Endothelial cell of umbilical vein (primary cell): ENCODE results near the gene BCL2. TPM values are rescaled to one million over a fixed set of nuclear protein-coding genes. Genes with fewer than 3 reads are reported as not detected.

Experiments
- BruUV-seq: library from RNA; stranded (reverse); fragments of 400-500 nt; replicated peaks from 2 replicates; lab custom pipeline; 2021; lab: Mats Ljungman, UMichigan
- CTCF ChIA-PET: fragments of 300-600, 350-600 bp; sonication (Branson Sonifier 250); formaldehyde crosslinking; loops from one replicate; lab custom pipeline; 2021; ENCODE audit warnings: antibody characterized with exemption, inconsistent platforms; lab: Charles Lee
- POLR2A ChIA-PET: fragments of 300-600, 350-600 bp; sonication (Branson Sonifier 250); formaldehyde crosslinking; loops from one replicate; lab custom pipeline; 2021; ENCODE audit warnings: antibody characterized with exemption, inconsistent platforms; lab: Charles Lee
- DNase-seq: peaks from one replicate; pipeline ENCODE4 v3.0.0-alpha.2; 2011; ENCODE audit warnings: low read depth, low spot score
- FAIRE-seq: peaks from 2 replicates; lab custom pipeline; 2011; peaks lifted over from hg19 to GRCh38; lab: Jason Lieb, UNC
- H2AFZ ChIP-seq: 2 replicates; pipeline ENCODE4 v1.6.0; 2012; ENCODE audit warnings: low read depth, low read length, control low read depth, inconsistent platforms
- H3K27ac ChIP-seq: 2 replicates; pipeline ENCODE4 v1.5.1; 2011; ENCODE audit warnings: low read depth, mild to moderate bottlenecking, control low read depth, low read length, moderate library complexity; ENCODE audit not compliant: insufficient read depth
- H3K27me3 ChIP-seq, 2 experiments: 2 replicates each; pipeline versions ENCODE4 v1.6.0 to v1.6.1; 2011; ENCODE audit warnings: low read length in 2 of 2, mixed read lengths in 1 of 2; ENCODE audit not compliant: control insufficient read depth in 2 of 2, insufficient read depth in 2 of 2
- H3K36me3 ChIP-seq, 2 experiments: 2 replicates in 1 of 2; 3 replicates in 1 of 2; pipeline ENCODE4 v1.5.1; 2011; ENCODE audit warnings: low read length in 2 of 2, mild to moderate bottlenecking in 1 of 2, moderate library complexity in 1 of 2; ENCODE audit not compliant: control insufficient read depth in 2 of 2, insufficient read depth in 2 of 2; ENCODE audit errors: extremely low read depth in 1 of 2
- H3K4me1 ChIP-seq: 3 replicates; pipeline ENCODE4 v1.5.1; 2011; ENCODE audit warnings: mild to moderate bottlenecking, low read length; ENCODE audit not compliant: control insufficient read depth, insufficient read depth; ENCODE audit errors: extremely low read depth
- H3K4me2 ChIP-seq: 2 replicates; pipeline ENCODE4 v1.6.1; 2011; ENCODE audit warnings: low read length, control low read depth, mixed read lengths; ENCODE audit not compliant: insufficient read depth
- H3K4me3 ChIP-seq, 3 experiments: fragments of 200-600 bp in 1 of 3; sonication (generic), shearing (Covaris generic) in 1 of 3; replicated peaks in 1 of 3; 2 replicates each; pipeline ENCODE4 v1.5.1; 2011 to 2016; ENCODE audit warnings: control low read depth in 3 of 3, low read length in 3 of 3, mild to moderate bottlenecking in 2 of 3, inconsistent platforms in 1 of 3, low read depth in 1 of 3, moderate library complexity in 1 of 3; ENCODE audit not compliant: insufficient read depth in 1 of 3
- H3K79me2 ChIP-seq: 2 replicates; pipeline ENCODE4 v1.6.0; 2012; ENCODE audit warnings: low read length, inconsistent platforms; ENCODE audit not compliant: control insufficient read depth, insufficient read depth
- H3K9ac ChIP-seq: replicated peaks from 2 replicates; pipeline ENCODE3; 2011; ENCODE audit warnings: low read length, control low read depth; ENCODE audit not compliant: insufficient read depth; ENCODE audit errors: extremely low read depth
- H3K9me1 ChIP-seq: replicated peaks from 3 replicates; pipeline ENCODE4 v1.6.0; 2011; ENCODE audit warnings: mild to moderate bottlenecking, low read length; ENCODE audit not compliant: control insufficient read depth, insufficient read depth; ENCODE audit errors: extremely low read depth
- H3K9me3 ChIP-seq: replicated peaks from 2 replicates; pipeline ENCODE4 v1.5.1; 2012; ENCODE audit warnings: low read length, inconsistent platforms; ENCODE audit not compliant: control insufficient read depth, insufficient read depth
- H4K20me1 ChIP-seq: replicated peaks from 2 replicates; pipeline ENCODE3; 2011; ENCODE audit warnings: mild to moderate bottlenecking, low read length; ENCODE audit not compliant: control insufficient read depth, insufficient read depth; ENCODE audit errors: extremely low read depth
- CTCF ChIP-seq, 2 donors: IDR thresholded peaks; 1 replicate in 1 of 2; 2 replicates in 1 of 2; pipeline ENCODE4 v1.5.1; 2011; ENCODE audit warnings: low read length in 2 of 2, mild to moderate bottlenecking in 2 of 2, moderate library complexity in 2 of 2, control low read depth in 1 of 2, inconsistent platforms in 1 of 2, low read depth in 1 of 2; ENCODE audit not compliant: insufficient read depth in 1 of 2; ENCODE audit errors: extremely low read depth in 1 of 2
- EZH2 ChIP-seq: IDR thresholded peaks from 2 replicates; pipeline ENCODE4 v1.6.1; 2012; ENCODE audit warnings: borderline replicate concordance, low read depth, mild to moderate bottlenecking, moderate library complexity, low read length, inconsistent platforms; ENCODE audit not compliant: severe bottlenecking
- FOS ChIP-seq: IDR thresholded peaks from 2 replicates; pipeline ENCODE4 v1.6.1; 2011; ENCODE audit warnings: mild to moderate bottlenecking, low read length, moderate library complexity, borderline replicate concordance; ENCODE audit not compliant: insufficient read depth
- GATA2 ChIP-seq: IDR thresholded peaks from 2 replicates; pipeline ENCODE4 v1.7.0; 2011; ENCODE audit warnings: low read depth, mild to moderate bottlenecking, moderate library complexity, mixed read lengths, low read length; ENCODE audit not compliant: insufficient read length, insufficient read depth
- JUN ChIP-seq: IDR thresholded peaks from 2 replicates; pipeline ENCODE4 v1.6.1; 2011; ENCODE audit warnings: borderline replicate concordance, low read depth; ENCODE audit not compliant: insufficient read length, insufficient read depth
- MYC ChIP-seq: IDR thresholded peaks from one replicate; pipeline ENCODE4 v1.6.1; 2011; ENCODE audit warnings: mild to moderate bottlenecking, low read depth, low read length
- POLR2A ChIP-seq: IDR thresholded peaks from 2 replicates; pipeline ENCODE4 v1.6.1; 2012; ENCODE audit warnings: low read depth, mild to moderate bottlenecking, control low read depth, low read length
- POLR2AphosphoS5 ChIP-seq: IDR thresholded peaks from 2 replicates; pipeline ENCODE4 v1.6.1; 2012; ENCODE audit warnings: low read depth, mild to moderate bottlenecking, control low read depth, low read length, moderate library complexity; ENCODE audit not compliant: insufficient read depth
- dilution Hi-C: fragments of 300-500 bp; cut with MboI; formaldehyde crosslinking; loops from one replicate; pipeline ENCODE4 v1.15.0; 2019; ENCODE audit warnings: low sequenced_read_pairs; ENCODE audit not compliant: extremely low pct_ligation_motif_present
- intact Hi-C: fragments of 100-400 bp; cut with micrococcal nuclease; formaldehyde crosslinking; loops from one replicate; pipeline ENCODE4 v1.10.0; 2022
- polyA plus RNA-seq, 4 experiments: library from polyadenylated mRNA; depleted of rRNA in 3 of 4; stranded (reverse) in 3 of 4; unstranded in 1 of 4; fragments of >200 nt; gene quantifications; 2 replicates each; pipeline versions ENCODE4 v1.2.1 to v1.2.3, GENCODE V29; 2011 to 2012; ENCODE audit warnings: missing spikeins in 1 of 4
- total RNA-seq: library from RNA; stranded (reverse); gene quantifications from 2 replicates; pipeline ENCODE4 v1.2.3, GENCODE V29; 2021
- TF ChIP-seq, protein P1 (sequence below): IDR thresholded peaks from 2 replicates; pipeline ENCODE4 v1.6.1; 2011; ENCODE audit not compliant: insufficient read depth, insufficient read length

BCL2 gene
- total and polyA plus RNA-seq, 2 donors (not counting 3 experiments of a cell fraction or from before 2014, with no cell fraction given), result 0.35 to 5.0 TPM

DNA sequence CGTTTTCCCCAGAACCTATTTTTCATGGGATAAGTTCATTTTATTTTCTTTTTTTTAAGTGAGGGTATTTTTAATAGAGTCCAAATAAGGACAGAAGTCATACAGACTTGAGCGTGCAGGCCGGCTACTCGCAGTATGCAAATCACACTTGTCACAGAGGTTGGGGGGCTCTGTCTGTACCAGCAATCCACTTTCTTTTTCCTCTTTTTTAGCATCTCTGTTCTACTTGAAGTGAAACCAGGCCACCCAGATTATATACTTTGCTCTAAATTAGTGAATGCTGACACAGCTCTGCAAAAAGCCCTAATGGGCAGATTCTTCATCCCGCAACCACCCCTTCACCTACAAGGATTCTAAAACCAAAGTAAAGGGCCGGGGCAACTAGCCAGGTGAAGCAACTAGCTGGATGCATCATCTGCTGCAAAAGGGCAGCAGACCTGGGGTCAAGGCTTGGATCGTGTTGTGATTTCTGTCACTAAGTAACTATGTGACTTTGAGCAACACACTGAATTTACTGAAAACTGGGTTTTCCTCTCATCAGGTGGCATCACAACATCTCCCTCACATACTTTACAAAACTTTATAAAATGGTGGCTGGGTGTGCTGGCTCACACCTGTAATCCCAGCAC, 29.1 kb upstream of the BCL2 start:
- Histone ChIP-seq H3K9me3 (no peaks in the 10 kb centered on the region), H3K27me3 (no peaks in the 10 kb centered on the region), H3K4me3 (no peak overlapping the region), H3K27ac (no peak overlapping the region), H3K79me2 (no peaks in the 10 kb centered on the region), H4K20me1 (no peaks in the 10 kb centered on the region), H3K4me2 (no peak overlapping the region), H3K9me1 (no peaks in the 10 kb centered on the region), H3K36me3 (peaks cover 14 to 27% of the 10 kb centered on the region in 2 experiments), H3K9ac (no peak overlapping the region), H2AFZ (no peak overlapping the region), H3K4me1 (no peaks in the 10 kb centered on the region)
- no peak for DNase-seq
- ChIA-PET POLR2A (no interaction called here), CTCF (no interaction called here)
- BruUV-seq, result no TSS peak
- TF ChIP-seq POLR2A, result no peak
- no peak for TF ChIP-seq MYC
- TF ChIP-seq, protein P1, sequence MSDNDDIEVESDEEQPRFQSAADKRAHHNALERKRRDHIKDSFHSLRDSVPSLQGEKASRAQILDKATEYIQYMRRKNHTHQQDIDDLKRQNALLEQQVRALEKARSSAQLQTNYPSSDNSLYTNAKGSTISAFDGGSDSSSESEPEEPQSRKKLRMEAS, result no peak
- TF ChIP-seq CTCF (IDR thresholded peaks at IDR 0.05; ENCODE audit: extremely low read depth in 1 of 2, insufficient read depth in 1 of 2, low read depth in 1 of 2, low read length in 2 of 2), result no peak
- no peak for TF ChIP-seq GATA2
- TF ChIP-seq JUN, result no peak
- TF ChIP-seq FOS, result no peak
- no peak for TF ChIP-seq EZH2
- no peak for TF ChIP-seq POLR2AphosphoS5
- FAIRE-seq, result no peak
- intact Hi-C loops, result no loop called here
- dilution Hi-C loops, result no loop called here
